Panc1 (cell line): ENCODE measurements around the gene TRIO. TPM values are rescaled to one million over a fixed set of nuclear protein-coding genes. Genes with fewer than 3 reads are reported as not detected.

ENCODE experiments used
- ATAC-seq: fragments of 200-7000 bp; cut with Tn5 transposase; 2 replicates; pipeline ENCODE4 v1.9.1; 2020; ENCODE audit warnings: mild to moderate bottlenecking, moderate library complexity
- BruUV-seq: library from RNA; stranded (reverse); fragments of 400-500 nt; replicated peaks from 2 replicates; lab custom pipeline; 2021; lab: Mats Ljungman, UMichigan
- CTCF ChIA-PET: fragments of 300-600 bp; sonication (Branson Sonifier 250); formaldehyde crosslinking; loops from one replicate; lab custom pipeline; 2022; ENCODE audit warnings: antibody characterized with exemption; lab: Charles Lee
- POLR2A ChIA-PET: fragments of 300-600 bp; sonication (Branson Sonifier 250); formaldehyde crosslinking; loops from one replicate; lab custom pipeline; 2022; ENCODE audit warnings: antibody characterized with exemption; lab: Charles Lee
- DNase-seq: peaks from one replicate; pipeline ENCODE4 v3.0.0-alpha.2; 2010; ENCODE audit warnings: low read depth, low spot score
- H3K27ac ChIP-seq: 2 replicates; pipeline ENCODE4 v1.5.1; 2011; ENCODE audit warnings: mild to moderate bottlenecking, low read length, inconsistent platforms
- H3K27me3 ChIP-seq: fragments of 200-500 bp; sonication (Bioruptor generic); 2 replicates; pipeline ENCODE4 v1.6.0; 2014; ENCODE audit warnings: low read length, inconsistent platforms; ENCODE audit not compliant: control insufficient read depth, insufficient read depth
- H3K36me3 ChIP-seq: fragments of 200-500 bp; sonication (Bioruptor generic); 2 replicates; pipeline ENCODE4 v1.5.1; 2014; ENCODE audit warnings: inconsistent platforms, mild to moderate bottlenecking, low read length, moderate library complexity; ENCODE audit not compliant: control insufficient read depth, insufficient read depth
- H3K4me1 ChIP-seq: 2 replicates; pipeline ENCODE4 v1.5.1; 2011; ENCODE audit warnings: inconsistent platforms, mild to moderate bottlenecking, low read length, moderate library complexity; ENCODE audit not compliant: control insufficient read depth, insufficient read depth
- H3K4me3 ChIP-seq, 2 experiments: 2 replicates each; pipeline ENCODE4 v1.5.1; 2011 to 2012; ENCODE audit warnings: low read depth in 2 of 2, low read length in 2 of 2, mild to moderate bottlenecking in 2 of 2, inconsistent platforms in 1 of 2, moderate library complexity in 1 of 2
- H3K9me3 ChIP-seq: fragments of 200-500 bp; sonication (Bioruptor generic); 2 replicates; pipeline ENCODE4 v1.5.1; 2014; ENCODE audit warnings: low read depth, mild to moderate bottlenecking, inconsistent platforms, low read length, moderate library complexity; ENCODE audit not compliant: control insufficient read depth, insufficient read depth
- CTCF ChIP-seq: fragments of 450-650 bp; IDR thresholded peaks from 2 replicates; pipeline ENCODE4 v1.5.1; 2017; ENCODE audit warnings: mild to moderate bottlenecking
- POLR2AphosphoS5 ChIP-seq: IDR thresholded peaks from 2 replicates; pipeline ENCODE4 v1.6.1; 2012; ENCODE audit warnings: mild to moderate bottlenecking, low read depth, low read length, moderate library complexity
- REST ChIP-seq, 2 experiments: IDR thresholded peaks; 2 replicates each; pipeline ENCODE4 v1.6.1; 2011 to 2012; ENCODE audit warnings: low read depth in 2 of 2, control low read depth in 1 of 2, low read length in 1 of 2, mild to moderate bottlenecking in 1 of 2, moderate library complexity in 1 of 2; ENCODE audit not compliant: insufficient read depth in 1 of 2
- SIN3A ChIP-seq: IDR thresholded peaks from 2 replicates; pipeline ENCODE4 v1.6.1; 2012; ENCODE audit warnings: low read depth, mild to moderate bottlenecking, low read length, moderate library complexity, borderline replicate concordance; ENCODE audit not compliant: insufficient read depth
- TCF7L2 ChIP-seq: IDR thresholded peaks from 2 replicates; pipeline ENCODE4 v1.6.1; 2011; ENCODE audit warnings: mild to moderate bottlenecking, low read depth, low read length, inconsistent platforms
- in situ Hi-C: cut with HindIII; loops from 2 replicates; pipeline ENCODE4 v1.10.0; 2016; ENCODE audit warnings: low sequenced_read_pairs, low pct_unique_long_range_greater_than_20kb
- intact Hi-C: fragments of 100-400 bp; cut with micrococcal nuclease; formaldehyde crosslinking; loops from one replicate; pipeline ENCODE4 v1.10.0; 2022; ENCODE audit not compliant: unreplicated experiment
- total RNA-seq: library from RNA; stranded (reverse); gene quantifications from one replicate; pipeline ENCODE4 v1.2.1, GENCODE V29; 2021; ENCODE audit not compliant: unreplicated experiment

The TRIO gene
- total RNA-seq, 1 experiment from 2014 or later, result 349 TPM

- in situ Hi-C loops (no loop called here), intact Hi-C loops (loop anchor here (5.0 kb wide), 2 partner anchors 45 to 160 kb away; no protein-coding TSS in a partner anchor)
- H3K27me3 ChIP-seq, result no peaks in the 10 kb centered on the region
- peaks cover 52% of the 10 kb centered on the region for H3K4me1 ChIP-seq
- TF ChIP-seq REST (IDR thresholded peaks at IDR 0.05; ENCODE audit: insufficient read depth in 1 of 2, low read depth in 2 of 2, low read length in 1 of 2), result no peak
- peak; percentile 49; the same call in 1 of the 2 replicates for TF ChIP-seq POLR2AphosphoS5
- no TSS peak for BruUV-seq
- H3K4me3 ChIP-seq, result peak overlapping the region; percentile 74 to 89
- no peak for ATAC-seq
- ChIA-PET CTCF (interaction anchor here (1.2 kb wide), 1 partner anchor 39 kb away, joined by 3 read pairs; no protein-coding TSS in a partner anchor), POLR2A (interaction anchor here (0.6 to 1.3 kb wide), 7 partner anchors 10 to 296 kb away, joined by 3 to 8 read pairs (median 3); no protein-coding TSS in a partner anchor)
- peak overlapping the region; percentile 99 for H3K27ac ChIP-seq
- no peaks in the 10 kb centered on the region for H3K9me3 ChIP-seq
- no peak for DNase-seq
- peaks cover 6% of the 10 kb centered on the region for H3K36me3 ChIP-seq
These were observed 4.1 kb downstream of the TRIO start for GRCh38 chr5:14147210-14147609.

- Histone ChIP-seq H3K9me3 (no peaks in the 10 kb centered on the region), H3K4me1 (peaks cover 61% of the 10 kb centered on the region), H3K27me3 (no peaks in the 10 kb centered on the region), H3K4me3 (peak overlapping the region; percentile 74 to 89), H3K27ac (peak overlapping the region; percentile 99), H3K36me3 (peaks cover 6% of the 10 kb centered on the region)
- ATAC-seq (no peak), DNase-seq (no peak)
- ChIA-PET POLR2A (interaction anchor here (0.5 to 1.6 kb wide), 6 partner anchors 9 to 110 kb away, joined by 3 to 8 read pairs (median 4); no protein-coding TSS in a partner anchor), CTCF (interaction anchor here (0.7 kb wide), 1 partner anchor 168 kb away, joined by 4 read pairs; no protein-coding TSS in a partner anchor)
- intact Hi-C loops, result loop anchor here (5.0 kb wide), 2 partner anchors 44 to 161 kb away; no protein-coding TSS in a partner anchor
- TF ChIP-seq POLR2AphosphoS5 (no peak; the same call in 1 of the 2 replicates), CTCF (no peak), TCF7L2 (no peak), SIN3A (no peak), REST (IDR thresholded peaks at IDR 0.05; ENCODE audit: insufficient read depth in 1 of 2, low read depth in 2 of 2, low read length in 1 of 2) (no peak)
- BruUV-seq, result no TSS peak
- in situ Hi-C loops, result no loop called here
These were observed 5.3 kb downstream of the TRIO start for GRCh38 chr5:14148483-14148882.
